DMS53 treated with DMSO at 0.1 percent for 48 hours (cell line): ENCODE data around the gene EML3.
"Not testable (repeated sequence)": the region's sequence is repeated elsewhere in the genome, so short reads cannot be mapped to it uniquely, and the experiment has no call there.

Source experiments
- DNase-seq: peaks from one replicate; lab custom pipeline; 2025; ENCODE audit not compliant: unreplicated experiment; lab: John Stamatoyannopoulos, UW

Gene EML3

GRCh38 chr11:62621567-62622470, 9.2 kb upstream of the EML3 start, which contains the start of gene B3GAT3:
TSS of gene B3GAT3 (minus strand) at chr11:62621986. CDS start at chr11:62621947, 39 bp downstream.
- DNase-seq, result peak; percentile 98

- DNase-seq, result no peak
Measured at GRCh38 chr11:62621027-62621566, 8.5 kb upstream of the EML3 start.

GRCh38 chr11:62616957-62617356, 4.4 kb upstream of the EML3 start:
- not testable (repeated sequence) for DNase-seq

GRCh38 chr11:62615521-62615920, 2.9 kb upstream of the EML3 start:
- no peak for DNase-seq

- peak; percentile 46 for DNase-seq
Measured at GRCh38 chr11:62614275-62614674, 1.7 kb upstream of the EML3 start.

- DNase-seq, result no peak
Measured at GRCh38 chr11:62613291-62613778, 760 bp upstream of the EML3 start.

GRCh38 chr11:62611705-62612365, 740 bp downstream of the EML3 start:
- peak; percentile 10 for DNase-seq

GRCh38 chr11:62610814-62611704, 1.5 kb downstream of the EML3 start:
- DNase-seq, result no peak

GRCh38 chr11:62610403-62610802, 2.2 kb downstream of the EML3 start:
- no peak for DNase-seq

GRCh38 chr11:62608776-62609175, 3.8 kb downstream of the EML3 start:
- no peak for DNase-seq

- no peak for DNase-seq
Measured at GRCh38 chr11:62607714-62608113, 4.9 kb downstream of the EML3 start.

GRCh38 chr11:62605902-62606301, 6.7 kb downstream of the EML3 start:
- DNase-seq, result no peak

GRCh38 chr11:62605467-62605866, 7.1 kb downstream of the EML3 start:
- no peak for DNase-seq

- DNase-seq, result no peak
Measured at GRCh38 chr11:62604460-62605120, 8.0 kb downstream of the EML3 start.

- no peak for DNase-seq
Measured at GRCh38 chr11:62603776-62604299, 8.7 kb downstream of the EML3 start.

- no peak for DNase-seq
Measured at GRCh38 chr11:62603072-62603408, 9.5 kb downstream of the EML3 start.

- DNase-seq, result peak; percentile 51
Measured at GRCh38 chr11:62602141-62603071, 10.2 kb downstream of the EML3 start.

- peak; percentile 98 for DNase-seq
Measured at GRCh38 chr11:62601372-62602140, 11.0 kb downstream of the EML3 start, which contains the start of gene MTA2. TSS of gene MTA2 (minus strand) at chr11:62601865. CDS start at chr11:62601450, 415 bp downstream.
